Activated effector memory CD4-positive, alpha-beta T cell treated with Interleukin-2 at 50 U/mL for 16 hours (primary cell): ENCODE data around the gene HCN4.
A peak's percentile ranks its signal among the peaks of the same experiment; 100 is the strongest.

Experiments used
- DNase-seq: peaks from one replicate; pipeline ENCODE4 v3.0.0-alpha.2; 2020

The HCN4 gene

GRCh38 chr15:73375755-73376305 is 7.1 kb upstream of the HCN4 start:
- DNase-seq: no peak

DNA sequence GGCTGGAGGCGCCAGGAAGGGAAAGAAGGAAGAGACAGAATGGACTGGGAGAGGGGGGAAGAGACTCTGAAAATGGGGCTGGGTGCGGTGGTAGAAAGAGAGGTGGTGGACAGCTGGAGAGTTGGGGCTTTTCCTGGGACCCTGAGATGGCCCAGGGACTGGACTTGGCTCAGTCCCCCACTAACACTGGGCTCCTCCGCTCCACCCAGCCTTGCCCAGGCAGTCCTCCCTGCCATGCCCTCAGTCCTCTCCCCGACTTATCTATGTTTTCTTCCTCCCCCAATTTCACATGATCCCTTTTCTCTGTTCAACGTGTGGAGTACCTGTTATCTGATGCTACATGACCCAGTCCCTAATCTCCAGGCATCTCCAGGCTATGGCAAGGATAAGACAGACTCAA is 6.3 kb upstream of the HCN4 start:
- no peak for DNase-seq

GRCh38 chr15:73374604-73375003 is 5.8 kb upstream of the HCN4 start:
- no peak for DNase-seq

DNA sequence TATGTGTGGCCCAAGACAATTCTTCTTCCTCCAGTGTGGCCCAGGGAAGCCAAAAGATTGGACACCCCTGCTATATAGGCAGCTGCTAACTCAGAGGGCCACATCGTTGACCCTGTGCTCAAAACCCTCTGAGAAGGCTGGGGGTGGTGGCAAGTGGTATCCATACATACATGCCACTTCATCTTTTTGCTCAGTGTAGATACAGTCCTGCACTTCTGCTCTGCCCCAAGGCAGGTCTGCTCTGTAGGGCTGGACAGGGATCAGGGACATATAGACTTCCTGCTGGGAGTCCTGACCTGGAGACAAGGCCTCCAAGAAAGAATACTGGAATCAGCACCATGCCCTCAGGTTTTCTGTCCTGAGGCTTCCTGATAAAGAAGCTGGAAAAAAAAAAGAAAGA is 4.5 kb upstream of the HCN4 start:
- DNase-seq: no peak

DNA sequence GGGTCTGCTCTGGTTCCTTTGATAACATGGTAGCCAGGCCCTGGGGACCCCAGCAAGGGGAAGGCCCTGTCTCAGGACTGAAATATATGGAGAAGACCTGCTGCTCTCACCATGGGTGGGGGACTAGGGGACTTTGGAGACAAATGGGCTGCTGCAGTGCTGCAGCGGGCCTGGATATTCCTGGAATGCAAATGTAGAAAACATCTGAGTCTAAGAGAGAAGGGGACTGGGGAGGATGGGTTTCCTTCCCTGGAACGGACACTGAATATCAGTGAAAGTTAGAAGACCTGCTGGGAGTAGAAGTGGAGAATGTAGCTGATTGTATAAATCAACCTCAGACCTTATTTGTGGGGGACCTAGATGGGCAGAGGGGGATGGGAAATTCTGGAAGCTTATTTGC is 3.1 kb upstream of the HCN4 start:
- no peak for DNase-seq

GRCh38 chr15:73370151-73370550 is 1.4 kb upstream of the HCN4 start:
- DNase-seq: no peak

GRCh38 chr15:73369154-73369694 is 466 bp upstream of the HCN4 start:
- DNase-seq: no peak

DNA sequence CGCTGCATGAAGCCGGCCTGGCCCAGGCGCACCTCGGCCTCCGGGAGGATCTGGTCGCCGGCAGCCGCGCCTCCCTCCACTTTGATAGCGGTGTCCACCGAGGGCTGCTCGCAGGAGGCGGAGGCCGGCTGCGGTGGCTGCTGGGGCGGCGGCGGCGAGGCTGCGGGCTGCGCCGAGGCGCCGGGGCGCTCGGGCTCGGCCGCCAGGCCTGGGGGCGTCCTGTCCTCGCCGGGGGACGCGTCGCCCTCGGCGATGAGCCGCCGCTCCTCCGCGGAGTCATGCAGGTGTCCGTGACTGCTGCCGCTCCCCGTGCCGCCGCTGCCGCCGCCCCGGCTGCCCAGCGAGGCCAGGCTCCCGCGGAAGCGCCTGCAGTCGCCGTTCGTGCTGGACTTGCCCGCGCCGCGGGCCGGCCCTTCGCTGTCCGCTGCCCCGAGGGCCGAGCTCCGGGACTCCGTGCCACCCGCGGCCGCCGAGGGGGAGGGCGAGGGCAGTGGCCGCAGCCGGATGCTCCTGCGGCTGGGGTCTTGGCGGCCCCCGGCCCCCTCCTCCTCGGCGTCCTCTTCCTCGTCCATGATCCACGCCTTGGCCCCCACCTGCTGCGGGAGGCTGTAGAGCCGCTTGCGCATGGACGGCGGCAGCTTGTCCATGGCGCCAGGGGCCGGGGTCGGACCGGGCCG is 996 bp downstream of the HCN4 start:
- no peak for DNase-seq

GRCh38 chr15:73366766-73367623 is 1.8 kb downstream of the HCN4 start:
- DNase-seq: no peak

GRCh38 chr15:73364070-73364469 is 4.7 kb downstream of the HCN4 start:
- DNase-seq: no peak

DNA sequence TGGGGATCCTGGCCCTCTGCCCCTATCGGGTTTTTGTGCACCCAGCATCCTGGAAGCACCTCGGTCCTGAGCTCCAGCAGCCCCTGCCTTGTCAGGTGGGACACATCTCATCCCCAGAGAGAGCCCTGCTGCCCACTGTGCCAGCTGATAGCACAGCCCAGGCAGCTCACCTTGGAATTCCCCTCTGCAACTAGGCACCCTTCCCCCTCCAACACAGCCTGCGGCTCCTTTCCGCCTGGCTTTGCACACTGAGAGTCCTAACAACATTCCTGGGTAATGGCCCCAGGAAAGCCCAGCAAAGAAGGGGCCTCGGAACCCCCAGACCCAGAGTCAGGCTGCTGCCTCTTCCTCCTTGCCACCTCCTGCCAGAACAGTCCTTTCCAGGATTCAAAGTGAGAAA is 5.9 kb downstream of the HCN4 start:
- DNase-seq: no peak

GRCh38 chr15:73361337-73361736 is 7.4 kb downstream of the HCN4 start:
- no peak for DNase-seq

- no peak for DNase-seq
These were observed 9.1 kb downstream of the HCN4 start for GRCh38 chr15:73359651-73360050.

- DNase-seq: no peak
These were observed 10.6 kb downstream of the HCN4 start for GRCh38 chr15:73357999-73358665.

DNA sequence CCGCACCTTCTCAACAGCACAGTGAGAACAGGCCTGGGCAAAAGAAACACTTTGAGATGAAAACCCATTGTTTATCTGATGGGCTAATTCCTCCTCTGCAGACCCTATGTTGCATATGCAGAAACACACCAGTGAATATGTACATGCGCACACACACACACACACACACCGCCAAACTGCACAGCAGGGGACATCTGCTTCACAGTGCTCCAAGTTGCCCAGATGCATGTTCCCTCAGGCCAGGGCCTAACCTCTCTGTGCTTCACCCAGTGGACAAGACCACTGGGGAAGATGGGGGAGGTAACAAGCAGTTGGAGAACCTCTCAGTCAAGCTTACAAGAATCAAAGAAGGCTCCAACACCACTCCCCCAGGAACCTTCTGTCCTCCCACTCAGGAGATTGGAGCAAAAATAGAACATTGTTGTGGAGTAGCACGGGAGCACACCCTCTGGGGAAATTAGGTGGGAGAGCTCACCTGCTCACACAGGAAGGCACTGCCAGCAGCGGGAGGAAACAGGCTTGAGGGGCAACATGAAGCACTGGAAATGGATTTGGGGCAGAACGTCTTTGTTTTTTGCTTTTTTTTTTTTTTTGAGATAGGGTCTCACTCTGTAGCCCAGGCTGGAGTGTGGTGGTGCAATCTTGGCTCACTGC is 13.0 kb downstream of the HCN4 start:
- DNase-seq: no peak

DNA sequence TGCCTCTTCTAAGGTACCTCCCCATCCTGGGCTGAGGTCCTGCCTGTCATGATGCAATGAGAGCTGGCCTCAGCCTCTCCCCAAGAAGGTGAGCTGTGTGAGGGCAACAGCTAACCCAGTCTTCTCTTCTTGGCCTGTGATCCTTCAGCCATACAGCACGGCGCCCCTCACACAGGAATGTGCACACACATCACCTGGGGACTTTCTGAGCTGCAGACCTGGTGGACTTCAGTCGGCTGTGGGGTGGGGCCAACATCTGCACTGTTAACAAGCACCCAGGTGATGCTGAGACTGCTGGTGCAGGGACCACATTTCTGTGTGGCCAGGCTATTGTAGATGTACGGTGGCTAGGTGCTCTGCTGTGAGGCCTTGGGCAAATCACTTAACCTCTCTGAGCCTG is 14.5 kb downstream of the HCN4 start:
- no peak for DNase-seq

DNA sequence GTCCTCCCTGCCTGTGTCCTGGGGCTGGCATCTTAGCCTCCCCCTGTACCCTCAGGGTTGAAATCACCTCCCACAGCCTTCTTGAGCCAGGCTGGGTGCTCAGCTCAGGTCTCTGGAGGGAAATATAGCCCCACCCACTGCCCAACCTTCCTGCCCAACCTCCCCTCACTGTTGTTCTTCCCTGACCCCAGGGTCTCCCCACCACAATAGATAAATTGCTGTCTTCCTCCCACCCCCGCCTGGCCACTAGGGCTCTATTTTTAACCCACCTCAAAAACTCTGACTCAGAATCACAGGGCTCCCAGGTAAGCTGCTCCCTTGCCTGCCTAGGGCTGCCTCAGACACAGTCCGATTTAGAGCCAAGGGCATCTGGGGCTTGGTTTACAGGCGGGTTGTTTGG is 15.0 kb downstream of the HCN4 start:
- DNase-seq: no peak

DNA sequence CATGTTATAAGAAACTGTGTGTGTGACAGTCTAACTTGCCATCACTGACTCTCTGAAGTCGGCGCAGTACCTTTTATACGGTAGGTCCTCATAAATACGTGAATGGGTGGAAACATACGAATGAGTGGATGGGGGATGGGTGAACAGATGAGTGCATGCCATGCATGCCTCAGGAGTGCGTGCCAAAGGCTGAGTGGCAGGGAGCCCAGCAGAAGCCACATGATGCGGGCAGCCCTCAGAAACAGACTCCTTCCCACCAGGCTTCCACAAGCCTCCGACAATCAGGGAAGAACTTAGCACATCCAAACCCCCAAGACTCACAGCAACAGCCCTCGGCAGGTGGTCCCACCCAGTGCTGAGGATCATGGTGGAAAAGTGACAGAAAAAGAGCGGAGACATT is 16.7 kb downstream of the HCN4 start:
- no peak for DNase-seq

- DNase-seq: no peak
These were observed 19.6 kb downstream of the HCN4 start for GRCh38 chr15:73349191-73349590.

DNA sequence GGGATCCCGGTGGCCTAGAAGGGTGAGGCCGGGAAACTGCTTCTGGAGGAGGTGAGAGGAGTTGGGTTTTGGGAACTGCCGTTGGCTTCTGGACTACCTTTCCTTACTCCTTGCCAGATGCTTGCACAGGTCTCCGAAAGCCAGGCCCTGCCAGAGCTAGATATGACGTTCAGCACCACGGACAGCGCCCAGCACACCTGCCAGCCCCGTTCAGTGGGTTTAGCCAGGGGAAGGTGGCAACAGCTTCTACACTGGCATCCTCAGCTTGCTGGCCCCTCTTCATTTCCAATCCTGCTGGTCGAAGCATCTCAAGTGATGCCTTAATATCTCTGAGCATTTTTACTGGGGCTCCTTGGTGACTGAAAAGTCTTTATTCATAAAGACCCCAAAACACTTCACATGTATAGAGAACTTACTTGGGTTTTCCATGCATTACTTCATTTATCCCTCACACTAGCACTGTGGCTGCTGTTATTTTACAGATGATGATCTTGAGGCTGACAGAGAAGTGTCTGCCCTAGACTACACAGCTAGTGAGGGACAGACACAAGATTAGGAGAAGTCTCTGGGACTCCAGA is 21.9 kb downstream of the HCN4 start:
- peak; percentile 36 for DNase-seq

- no peak for DNase-seq
These were observed 23.1 kb downstream of the HCN4 start for GRCh38 chr15:73345658-73346057.

- no peak for DNase-seq
These were observed 24.7 kb downstream of the HCN4 start for GRCh38 chr15:73344056-73344455.
